ENCODE measurements around the gene ZNF700.

The ZNF700 gene

GRCh38 chr19:11927227-11927626 is 2.3 kb downstream of the ZNF700 start (continued):
- TF ChIP-seq ZSCAN30 (tag by site-specific recombination; IDR thresholded peaks at IDR 0.05) (no peak), ZBTB7A (tag by site-specific recombination; IDR thresholded peaks at IDR 0.05; ENCODE audit: low read depth) (no peak), ZNF555 (tag by site-specific recombination; conservative IDR thresholded peaks at IDR 0.05) (peak; percentile 83), ZNF16 (tag by site-specific recombination; IDR thresholded peaks at IDR 0.05; ENCODE audit: low read depth) (no peak), ZBTB44 (tag by site-specific recombination; IDR thresholded peaks at IDR 0.05) (no peak), INSM2 (tag by site-specific recombination; IDR thresholded peaks at IDR 0.05) (no peak), ZFP41 (tag by site-specific recombination; IDR thresholded peaks at IDR 0.05; ENCODE audit: borderline replicate concordance) (no peak), ZNF544 (tag by site-specific recombination; IDR thresholded peaks at IDR 0.05) (no peak), GLI2 (tag by site-specific recombination; IDR thresholded peaks at IDR 0.05; ENCODE audit: borderline replicate concordance, low read depth) (peak; percentile 12; the same call in 1 of the 2 replicates), ZNF529 (tag by site-specific recombination; IDR thresholded peaks at IDR 0.05; ENCODE audit: insufficient replicate concordance) (peak; percentile 25), ZBTB10 (tag by site-specific recombination; IDR thresholded peaks at IDR 0.05) (no peak), ELK4 (IDR thresholded peaks at IDR 0.05; ENCODE audit: borderline replicate concordance, low read depth, low read length) (no peak), ZNF248 (tag by site-specific recombination; IDR thresholded peaks at IDR 0.05) (no peak), ZNF513 (tag by site-specific recombination; IDR thresholded peaks at IDR 0.05) (no peak), ZNF266 (tag by site-specific recombination; IDR thresholded peaks at IDR 0.05; ENCODE audit: low read depth) (peak; percentile 66; the same call in 1 of the 2 replicates), ZNF391 (tag by site-specific recombination; IDR thresholded peaks at IDR 0.05; ENCODE audit: borderline replicate concordance, low read depth) (no peak), ZSCAN16 (tag by site-specific recombination; IDR thresholded peaks at IDR 0.05) (no peak), YY1 (tag by site-specific recombination; IDR thresholded peaks at IDR 0.05) (no peak), IKZF3 (tag by site-specific recombination; IDR thresholded peaks at IDR 0.05) (no peak), ZNF280C (tag by site-specific recombination; IDR thresholded peaks at IDR 0.05) (no peak), ZNF302 (tag by site-specific recombination; IDR thresholded peaks at IDR 0.05; ENCODE audit: low read depth) (no peak), ZNF366 (tag by site-specific recombination; conservative IDR thresholded peaks at IDR 0.05) (0 out of 2 replicates have a peak, but pooled peaks have one; percentile 23), HIC1 (tag by site-specific recombination; IDR thresholded peaks at IDR 0.05) (no peak), ZNF148 (tag by site-specific recombination; IDR thresholded peaks at IDR 0.05; ENCODE audit: borderline replicate concordance) (no peak)
